IPS-15b (cell line): ENCODE measurements around the gene PDE7B.

ENCODE experiments used
- H3K27me3 ChIP-seq: one replicate; pipeline ENCODE4 v1.6.1; 2013; ENCODE audit warnings: low read length; ENCODE audit not compliant: control insufficient read depth, insufficient read depth
- H3K36me3 ChIP-seq: one replicate; pipeline ENCODE4 v1.6.1; 2013; ENCODE audit warnings: low read length; ENCODE audit not compliant: control insufficient read depth, insufficient read depth
- H3K4me1 ChIP-seq: one replicate; pipeline ENCODE4 v1.6.1; 2013; ENCODE audit warnings: mild to moderate bottlenecking, low read length; ENCODE audit not compliant: control insufficient read depth, insufficient read depth
- H3K4me3 ChIP-seq: one replicate; pipeline ENCODE4 v1.5.1; 2013; ENCODE audit warnings: low read depth, low read length
- H3K9ac ChIP-seq: one replicate; pipeline ENCODE4 v1.6.1; 2013; ENCODE audit warnings: low read depth, mild to moderate bottlenecking, low read length
- H3K9me3 ChIP-seq: one replicate; pipeline ENCODE4 v1.6.1; 2013; ENCODE audit warnings: mild to moderate bottlenecking, low read length; ENCODE audit not compliant: control insufficient read depth, insufficient read depth

Gene PDE7B

GRCh38 chr6:136086686-136087085, 235.2 kb downstream of the PDE7B start:
- Histone ChIP-seq H3K9ac (no peak overlapping the region), H3K9me3 (no peaks in the 10 kb centered on the region), H3K4me1 (no peaks in the 10 kb centered on the region), H3K27me3 (no peaks in the 10 kb centered on the region), H3K36me3 (no peaks in the 10 kb centered on the region), H3K4me3 (no peak overlapping the region)

DNA sequence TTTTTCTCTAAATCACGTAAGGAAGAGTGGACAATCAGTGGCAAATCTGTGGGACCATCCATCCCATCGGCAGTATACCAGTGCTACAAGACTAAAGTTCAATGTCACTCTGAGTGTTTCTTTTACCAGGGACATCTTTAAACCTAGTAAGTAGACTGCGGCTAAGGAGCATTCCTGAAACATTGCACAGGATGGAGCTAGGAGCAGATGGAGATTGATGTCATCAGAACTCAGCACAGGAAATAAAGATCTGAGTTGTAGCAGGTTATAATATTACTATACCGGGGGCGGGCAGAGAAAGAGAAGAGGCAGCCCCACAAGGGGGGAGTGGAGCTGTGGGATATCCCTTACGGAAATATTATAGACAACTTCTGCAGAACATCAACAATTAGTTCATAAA, 236.5 kb downstream of the PDE7B start:
- Histone ChIP-seq H3K4me1 (no peaks in the 10 kb centered on the region), H3K36me3 (no peaks in the 10 kb centered on the region), H3K4me3 (no peak overlapping the region), H3K9me3 (no peaks in the 10 kb centered on the region), H3K9ac (no peak overlapping the region), H3K27me3 (no peaks in the 10 kb centered on the region)

GRCh38 chr6:136088693-136089092, 237.2 kb downstream of the PDE7B start:
- H3K4me1 ChIP-seq: no peaks in the 10 kb centered on the region
- H3K4me3 ChIP-seq: no peak overlapping the region
- H3K9ac ChIP-seq: no peak overlapping the region
- H3K36me3 ChIP-seq: no peaks in the 10 kb centered on the region
- H3K27me3 ChIP-seq: no peaks in the 10 kb centered on the region
- H3K9me3 ChIP-seq: no peaks in the 10 kb centered on the region

GRCh38 chr6:136089876-136090275, 238.4 kb downstream of the PDE7B start:
- no peaks in the 10 kb centered on the region for H3K27me3 ChIP-seq
- H3K9ac ChIP-seq: no peak overlapping the region
- H3K9me3 ChIP-seq: no peaks in the 10 kb centered on the region
- no peaks in the 10 kb centered on the region for H3K36me3 ChIP-seq
- H3K4me1 ChIP-seq: no peaks in the 10 kb centered on the region
- H3K4me3 ChIP-seq: no peak overlapping the region

GRCh38 chr6:136090929-136091328, 239.4 kb downstream of the PDE7B start:
- no peak overlapping the region for H3K9ac ChIP-seq
- H3K9me3 ChIP-seq: no peaks in the 10 kb centered on the region
- no peaks in the 10 kb centered on the region for H3K36me3 ChIP-seq
- no peak overlapping the region for H3K4me3 ChIP-seq
- no peaks in the 10 kb centered on the region for H3K4me1 ChIP-seq
- H3K27me3 ChIP-seq: no peaks in the 10 kb centered on the region

DNA sequence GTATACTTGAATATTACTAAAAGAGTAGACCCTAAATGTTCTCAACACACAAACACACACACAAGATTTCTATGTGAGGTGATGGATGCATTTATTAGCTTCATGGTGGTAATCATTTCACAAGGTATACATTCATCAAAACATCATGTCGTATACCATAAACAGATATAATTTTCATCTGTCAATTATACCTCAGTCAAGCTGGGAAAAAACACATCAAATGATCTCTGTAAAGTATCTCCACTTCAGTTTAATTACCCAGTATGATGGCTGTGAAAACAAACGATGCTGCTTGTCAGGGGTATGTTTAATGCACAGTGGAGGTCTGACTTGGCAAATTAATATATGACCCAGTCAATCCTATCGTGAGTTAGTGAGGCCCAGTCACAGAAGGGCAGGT, 241.4 kb downstream of the PDE7B start:
- H3K9me3 ChIP-seq: no peaks in the 10 kb centered on the region
- no peak overlapping the region for H3K4me3 ChIP-seq
- no peaks in the 10 kb centered on the region for H3K4me1 ChIP-seq
- H3K36me3 ChIP-seq: no peaks in the 10 kb centered on the region
- no peaks in the 10 kb centered on the region for H3K27me3 ChIP-seq
- H3K9ac ChIP-seq: no peak overlapping the region

- Histone ChIP-seq H3K27me3 (no peaks in the 10 kb centered on the region), H3K36me3 (no peaks in the 10 kb centered on the region), H3K4me1 (no peaks in the 10 kb centered on the region), H3K9ac (no peak overlapping the region), H3K4me3 (no peak overlapping the region), H3K9me3 (no peaks in the 10 kb centered on the region)
Measured at GRCh38 chr6:136093835-136094234, 242.3 kb downstream of the PDE7B start.

- Histone ChIP-seq H3K4me1 (no peaks in the 10 kb centered on the region), H3K36me3 (no peaks in the 10 kb centered on the region), H3K9ac (no peak overlapping the region), H3K9me3 (no peaks in the 10 kb centered on the region), H3K27me3 (no peaks in the 10 kb centered on the region), H3K4me3 (no peak overlapping the region)
Measured at GRCh38 chr6:136094812-136095211, 243.3 kb downstream of the PDE7B start.

GRCh38 chr6:136095986-136096385, 244.5 kb downstream of the PDE7B start:
- H3K9ac ChIP-seq: no peak overlapping the region
- no peaks in the 10 kb centered on the region for H3K27me3 ChIP-seq

DNA sequence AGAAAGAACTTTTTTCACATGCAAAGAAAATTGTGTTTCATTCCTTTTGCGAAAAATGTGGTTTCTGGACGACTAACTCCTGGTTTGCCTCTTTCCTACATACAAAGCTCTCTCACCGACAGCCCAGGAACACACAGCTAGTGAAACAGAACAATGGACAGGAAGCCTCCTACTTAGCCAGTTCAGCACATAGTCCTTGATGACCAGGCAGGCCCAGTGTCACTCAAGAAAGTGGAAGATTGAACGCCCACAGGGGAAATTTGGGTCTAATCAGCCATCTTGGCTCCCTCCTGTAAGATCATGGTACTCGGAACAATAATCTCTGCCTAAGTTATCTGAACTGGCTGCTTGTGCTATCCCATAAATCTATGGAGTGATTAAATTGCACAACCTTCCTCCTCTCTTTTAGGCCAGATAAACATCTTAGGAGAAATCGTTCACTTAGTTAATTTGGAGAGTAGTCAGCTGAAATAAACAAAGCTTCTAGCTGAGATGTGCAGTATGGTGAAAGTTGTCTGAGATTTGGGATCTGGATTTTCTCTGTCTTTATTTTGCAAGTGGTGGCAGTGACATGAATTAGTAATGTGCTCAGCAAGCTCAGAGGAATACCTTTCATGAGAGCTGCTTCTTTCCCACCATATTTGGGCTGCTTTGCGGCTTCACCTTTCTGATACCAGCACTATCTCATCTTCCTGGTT, 251.6 kb downstream of the PDE7B start:
- peaks cover 50% of the 10 kb centered on the region for H3K27me3 ChIP-seq
- H3K4me1 ChIP-seq: peaks cover 28% of the 10 kb centered on the region
- no peaks in the 10 kb centered on the region for H3K36me3 ChIP-seq
- no peaks in the 10 kb centered on the region for H3K9me3 ChIP-seq
- no peak overlapping the region for H3K4me3 ChIP-seq
- H3K9ac ChIP-seq: no peak overlapping the region

More at GRCh38 chr6:136095986-136096385, 244.5 kb downstream of the PDE7B start:
- no peaks in the 10 kb centered on the region for H3K4me1 ChIP-seq
- no peak overlapping the region for H3K4me3 ChIP-seq
- no peaks in the 10 kb centered on the region for H3K36me3 ChIP-seq
- no peaks in the 10 kb centered on the region for H3K9me3 ChIP-seq

GRCh38 chr6:136103763-136104311, 252.3 kb downstream of the PDE7B start:
- Histone ChIP-seq H3K4me1 (peaks cover 28% of the 10 kb centered on the region), H3K9ac (no peak overlapping the region), H3K36me3 (no peaks in the 10 kb centered on the region), H3K4me3 (no peak overlapping the region), H3K27me3 (peaks cover 50% of the 10 kb centered on the region), H3K9me3 (no peaks in the 10 kb centered on the region)

DNA sequence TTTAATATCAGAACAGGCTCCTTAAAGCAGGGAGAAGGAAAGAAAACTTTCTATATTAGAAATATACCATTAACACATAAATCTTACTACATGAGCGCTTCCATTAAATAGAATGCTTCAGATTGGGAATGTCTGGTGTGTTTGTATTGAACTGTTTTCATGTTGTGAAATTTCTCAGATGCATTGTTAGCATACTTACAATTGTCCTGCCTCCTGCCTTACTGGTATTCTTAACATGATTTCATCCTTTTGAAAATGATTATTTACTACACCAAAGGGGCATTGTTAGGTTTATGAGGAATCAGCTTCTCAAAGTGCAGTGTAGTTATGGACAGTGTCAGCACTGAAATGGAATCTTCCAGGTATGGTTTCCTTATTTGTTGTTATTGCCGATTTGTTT, 253.1 kb downstream of the PDE7B start:
- Histone ChIP-seq H3K4me3 (no peak overlapping the region), H3K27me3 (peaks cover 50% of the 10 kb centered on the region), H3K4me1 (peaks cover 28% of the 10 kb centered on the region), H3K36me3 (no peaks in the 10 kb centered on the region), H3K9me3 (no peaks in the 10 kb centered on the region), H3K9ac (no peak overlapping the region)
